ENCODE measurements around the gene DHRSX.

Gene DHRSX

GRCh38 chrX:2320580-2321327 is 180.0 kb downstream of the DHRSX start:
- H3K27ac ChIP-seq = no peak overlapping the region
- no peak for TF ChIP-seq CTCF (conservative IDR thresholded peaks at IDR 0.05)
- no peak for TF ChIP-seq ZFX (IDR thresholded peaks at IDR 0.05)

- H3K27ac ChIP-seq = no peak overlapping the region
- TF ChIP-seq ZFX (IDR thresholded peaks at IDR 0.05) (no peak), CTCF (conservative IDR thresholded peaks at IDR 0.05) (no peak)
Measured at GRCh38 chrX:2320089-2320488, 180.7 kb downstream of the DHRSX start.

GRCh38 chrX:2318371-2318770 is 182.4 kb downstream of the DHRSX start:
- H3K27ac ChIP-seq = no peak overlapping the region
- no peak for TF ChIP-seq CTCF (conservative IDR thresholded peaks at IDR 0.05)
- no peak for TF ChIP-seq ZFX (IDR thresholded peaks at IDR 0.05)

GRCh38 chrX:2317527-2318055 is 183.2 kb downstream of the DHRSX start:
- TF ChIP-seq ZFX (IDR thresholded peaks at IDR 0.05) (no peak), CTCF (conservative IDR thresholded peaks at IDR 0.05) (no peak)
- H3K27ac ChIP-seq = no peak overlapping the region

DNA sequence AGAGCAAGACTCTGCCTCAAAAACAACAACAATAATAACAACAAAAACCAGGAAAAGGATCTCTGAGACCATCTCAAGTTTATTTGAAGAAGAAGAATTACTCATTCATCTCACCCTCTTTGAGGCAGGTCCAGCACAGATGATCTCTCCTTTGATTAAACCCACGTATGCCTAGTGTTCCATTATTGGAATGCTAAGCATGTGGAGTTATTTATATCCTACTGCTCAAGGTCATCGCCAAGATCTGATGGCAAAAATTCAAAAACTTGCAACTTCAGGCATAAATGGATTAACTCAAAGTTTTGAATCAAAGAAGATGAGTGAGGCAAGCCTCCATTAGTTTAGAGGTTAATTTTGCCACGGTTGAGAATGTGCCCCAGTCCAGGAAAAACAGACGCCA is 184.2 kb downstream of the DHRSX start:
- no peak overlapping the region for H3K27ac ChIP-seq
- TF ChIP-seq CTCF (conservative IDR thresholded peaks at IDR 0.05) (no peak), ZFX (IDR thresholded peaks at IDR 0.05) (no peak)

DNA sequence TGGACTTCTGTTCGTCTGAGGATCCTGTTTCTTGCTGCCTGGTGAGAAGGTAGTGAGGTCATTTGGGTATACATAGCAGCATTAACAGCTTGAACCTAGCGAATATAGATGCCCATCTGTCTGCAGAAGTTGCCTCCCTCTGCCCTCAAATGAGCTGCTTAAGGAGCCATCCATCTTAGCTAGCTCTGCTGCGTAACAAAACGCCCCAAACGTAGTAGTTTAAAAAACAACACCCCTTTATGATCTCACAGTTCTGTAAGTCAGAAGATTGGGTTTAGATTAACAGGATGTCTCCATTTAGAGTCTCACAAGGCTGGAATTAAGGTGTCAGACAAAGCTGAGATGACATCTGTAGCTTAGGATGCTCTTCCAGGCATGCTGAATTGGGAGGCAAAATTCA is 185.3 kb downstream of the DHRSX start:
- TF ChIP-seq CTCF (conservative IDR thresholded peaks at IDR 0.05) (no peak), ZFX (IDR thresholded peaks at IDR 0.05) (no peak)

GRCh38 chrX:2314831-2315365 is 185.9 kb downstream of the DHRSX start:
- no peak overlapping the region for H3K27ac ChIP-seq
- TF ChIP-seq ZFX (IDR thresholded peaks at IDR 0.05) (no peak), CTCF (conservative IDR thresholded peaks at IDR 0.05) (no peak)

More for the DNA sequence above, 185.3 kb downstream of the DHRSX start:
- no peak overlapping the region for H3K27ac ChIP-seq

Data from C4-2B (cell line).